ENCODE results near the gene CS. TPM values are rescaled to one million over a fixed set of nuclear protein-coding genes. Genes with fewer than 3 reads are reported as not detected.

The CS gene
- 130 and 148 TPM in 2 replicates for total RNA-seq

GRCh38 chr12:56299853-56300643 is at the start of gene CS:
Gene CS, minus strand, starts transcription at chr12:56300330. Its CDS starts 129 bp downstream, at chr12:56300201.

GRCh38 chr12:56338308-56339157 is 38.4 kb upstream of the CS start, which contains the start of gene IL23A:
Gene IL23A, plus strand, starts transcription at chr12:56338884. Its CDS starts 161 bp downstream, at chr12:56339045.

GRCh38 chr12:56333679-56334489 is 33.8 kb upstream of the CS start, which contains the start of gene PAN2:
Gene PAN2, minus strand, starts transcription at chr12:56334000. Its CDS starts 906 bp downstream, at chr12:56333094.

GRCh38 chr12:56315622-56316473 is 15.7 kb upstream of the CS start, which contains the start of gene CNPY2:
Gene CNPY2, minus strand, starts transcription at chr12:56315988. Its CDS starts 771 bp downstream, at chr12:56315217.

GRCh38 chr12:56266693-56267442 is 33.3 kb downstream of the CS start, which contains the start of gene COQ10A:
Gene COQ10A, plus strand, starts transcription at chr12:56266942. Its CDS starts 177 bp downstream, at chr12:56267119.

GRCh38 chr12:56258068-56258819 is 41.9 kb downstream of the CS start, which contains the start of gene ANKRD52:
Gene ANKRD52, minus strand, starts transcription at chr12:56258384. Its CDS starts 115 bp downstream, at chr12:56258269.

GRCh38 chr12:56229916-56230431 is 70.2 kb downstream of the CS start, which contains the start of gene SLC39A5:
Gene SLC39A5, plus strand, starts transcription at chr12:56230051. Its CDS starts 1,224 bp downstream, at chr12:56231275.

GRCh38 chr12:56224102-56224701 is 75.9 kb downstream of the CS start, which contains the start of gene NABP2:
Gene NABP2, plus strand, starts transcription at chr12:56224342. Its CDS starts 515 bp downstream, at chr12:56224857.

GRCh38 chr12:56221757-56222530 is 78.2 kb downstream of the CS start, which contains the start of gene RNF41:
Gene RNF41, minus strand, starts transcription at chr12:56221922. Its CDS starts 7,875 bp downstream, at chr12:56214047.

Other genes with a start within 250 kb of the CS start
- gene ERBB3, start 220.2 kb downstream of the CS start, total RNA-seq, result 2.3 and 5.6 TPM in 2 replicates
- gene PA2G4, start 195.8 kb downstream of the CS start, total RNA-seq, result 87.1 and 204 TPM in 2 replicates
- 1,989 and 2,469 TPM in 2 replicates for gene RPL41, start 183.7 kb downstream of the CS start, total RNA-seq
- gene ZC3H10, start 182.1 kb downstream of the CS start, total RNA-seq, result 2.3 and 3.0 TPM in 2 replicates
- 318 and 340 TPM in 2 replicates for gene ESYT1, start 172.1 kb downstream of the CS start, total RNA-seq
- 91.1 and 109 TPM in 2 replicates for gene MYL6B, start 147.7 kb downstream of the CS start, total RNA-seq
- 1,442 and 2,553 TPM in 2 replicates for gene MYL6, start 142.0 kb downstream of the CS start, total RNA-seq
- 35.0 and 49.7 TPM in 2 replicates for gene SMARCC2, start 110.8 kb downstream of the CS start, total RNA-seq
- 53.6 and 72.0 TPM in 2 replicates for gene RNF41, start 78.4 kb downstream of the CS start, total RNA-seq
- gene NABP2, start 76.0 kb downstream of the CS start, total RNA-seq, result 30.0 and 48.1 TPM in 2 replicates
- not detected in 2 replicates for gene SLC39A5, start 70.3 kb downstream of the CS start, total RNA-seq
- gene ANKRD52, start 41.9 kb downstream of the CS start, total RNA-seq, result 42.3 and 54.6 TPM in 2 replicates
- 9.6 and 9.8 TPM in 2 replicates for gene COQ10A, start 33.4 kb downstream of the CS start, total RNA-seq
- gene CNPY2, start 15.7 kb upstream of the CS start, total RNA-seq, result 75.3 and 76.6 TPM in 2 replicates
- 15.6 and 21.6 TPM in 2 replicates for gene PAN2, start 33.7 kb upstream of the CS start, total RNA-seq
- 1.1 and 1.5 TPM in 2 replicates for gene IL23A, start 38.6 kb upstream of the CS start, total RNA-seq
- 53.4 and 121 TPM in 2 replicates for gene STAT2, start 59.8 kb upstream of the CS start, total RNA-seq
- not detected in 2 replicates for gene APOF, start 62.5 kb upstream of the CS start, total RNA-seq
- 6.5 and 33.7 TPM in 2 replicates for gene TIMELESS, start 149.1 kb upstream of the CS start, total RNA-seq
- gene MIP, start 154.3 kb upstream of the CS start, total RNA-seq, result 0.98 TPM in 1 of 2 replicates, not detected in the other
- 1.5 and 1.6 TPM in 2 replicates for gene SPRYD4, start 168.2 kb upstream of the CS start, total RNA-seq
- 1.1 and 2.2 TPM in 2 replicates for gene GLS2, start 187.8 kb upstream of the CS start, total RNA-seq
- gene RBMS2, start 221.5 kb upstream of the CS start, total RNA-seq, result 29.7 and 39.7 TPM in 2 replicates